Psoas muscle (tissue), 8 donors: Measurements from ENCODE around the gene PPP4R3A. TPM values are rescaled to one million over a fixed set of nuclear protein-coding genes. Genes with fewer than 3 reads are reported as not detected.

Source experiments
- ATAC-seq, 4 donors: fragments of 200-7000 bp; cut with Tn5 transposase; one replicate each; pipeline ENCODE4 v1.9.1; 2020; ENCODE audit warnings: moderate library complexity in 3 of 4, mild to moderate bottlenecking in 2 of 4
- DNase-seq, 2 donors: peaks; one replicate each; pipeline ENCODE4 v3.0.0-alpha.2; 2020
- H3K27ac ChIP-seq: fragments of 200-600 bp; one replicate; pipeline ENCODE4 v1.8.0; 2022
- H3K27me3 ChIP-seq, 3 donors: fragments of 200-600 bp in 1 of 3; one replicate each; pipeline versions ENCODE4 v1.6.1 to v1.8.0; 2013 to 2022; ENCODE audit warnings: low read length in 2 of 3, mild to moderate bottlenecking in 2 of 3, moderate library complexity in 1 of 3; ENCODE audit not compliant: insufficient read depth in 3 of 3
- H3K36me3 ChIP-seq, 2 donors: fragments of 200-600 bp in 1 of 2; one replicate each; pipeline versions ENCODE4 v1.6.1 to v1.8.0; 2013 to 2022; ENCODE audit warnings: low read depth in 1 of 2, mild to moderate bottlenecking in 1 of 2, moderate library complexity in 1 of 2; ENCODE audit not compliant: insufficient read depth in 1 of 2
- H3K4me1 ChIP-seq: fragments of 200-600 bp; one replicate; pipeline ENCODE4 v1.8.0; 2022
- H3K4me3 ChIP-seq: fragments of 200-600 bp; one replicate; pipeline ENCODE4 v1.8.0; 2022; ENCODE audit warnings: mild to moderate bottlenecking
- H3K9me3 ChIP-seq: fragments of 200-600 bp; one replicate; pipeline ENCODE4 v1.8.0; 2022
- CTCF ChIP-seq: fragments of 200-600 bp; IDR thresholded peaks from one replicate; pipeline ENCODE4 v1.8.0; 2022; ENCODE audit warnings: antibody characterized with exemption
- WGBS, 3 donors: extraction: QIAGEN DNeasy Blood & Tissue Kit; methylation state at CpG; one replicate each; pipeline versions ENCODE4 v1.1.6 to v1.1.7; 2013; 5-methylcytosine and 5-hydroxymethylcytosine counted together
- intact Hi-C, 2 donors: fragments of 100-400 bp; cut with DNase I; formaldehyde crosslinking; loops; one replicate each; pipeline versions ENCODE4 v1.11.0 to v1.14.2; 2022
- polyA plus RNA-seq, 3 donors: library from polyadenylated mRNA; stranded (reverse); fragments of 200-250 nt; gene quantifications; one replicate each; pipeline ENCODE4 v1.2.3, GENCODE V29; 2013
- total RNA-seq, 4 donors: library from RNA; stranded (reverse); fragmentation: NEBNext Ultra II Directional in 2 of 4; extraction: Animal tissue kit (Norgen Biotek cat#: 25700) in 2 of 4; gene quantifications; one replicate each; pipeline versions ENCODE4 v1.2.1 to v1.2.4, GENCODE V29; 2021 to 2023
- donor health status: healthy with polysubstance abuse.
- donor health status: DM: no; HTN: no; CAD: no; lungs with moderate emphysema.
- donor health status: Bipolar disorder and iron deficiency.
- donor health status: healthy.
- donor health status: DM: yes; HTN: yes; CAD: no.
- donor health status: DM: no; HTN: no; CAD: no.
- donor health status: DM: no; HTN: no; CAD: no.
- donor health status: DM: yes; HTN: yes; CAD: no.

Gene PPP4R3A
- total and polyA plus RNA-seq, 7 donors: 33.3 to 92.4 (median 50.6) TPM

DNA sequence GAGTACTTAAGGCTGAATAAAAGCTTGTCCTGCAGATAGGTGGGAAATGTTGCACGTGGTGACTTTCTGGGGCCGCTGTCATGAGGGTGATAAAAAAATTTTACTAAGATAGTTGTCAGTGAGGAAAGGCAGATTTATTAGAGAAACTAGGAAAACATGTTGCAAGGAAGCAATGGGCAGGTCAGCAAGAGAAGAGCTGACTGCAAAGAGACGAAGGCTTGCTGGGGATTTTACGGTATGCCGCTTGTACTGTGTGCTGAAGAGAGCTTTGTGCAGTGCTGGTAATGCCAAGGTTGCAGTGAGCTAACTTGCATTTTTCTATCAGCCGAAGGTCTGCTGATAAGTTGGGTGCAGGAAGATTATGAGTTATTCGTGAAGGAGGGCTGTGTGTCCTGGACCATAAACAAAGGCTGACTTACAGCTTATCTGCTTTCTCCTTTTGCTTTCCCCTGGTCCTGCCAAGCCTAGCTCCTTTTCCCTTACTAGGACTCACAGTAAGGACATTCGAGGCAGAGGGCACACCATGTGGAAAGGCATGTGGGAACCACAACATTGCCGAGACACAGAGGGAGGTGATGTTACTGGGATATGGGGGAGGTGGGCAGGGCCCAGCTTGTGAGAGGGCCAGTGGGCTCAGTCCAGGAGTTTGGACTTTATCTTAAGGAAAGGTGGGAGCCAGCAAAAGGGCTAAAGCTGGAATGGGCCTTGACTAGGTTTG, 85.1 kb downstream of the PPP4R3A start:
- Histone ChIP-seq H3K27ac (no peak overlapping the region), H3K36me3 (no peaks in the 10 kb centered on the region), H3K27me3 (no peaks in the 10 kb centered on the region), H3K4me3 (no peak overlapping the region), H3K9me3 (no peaks in the 10 kb centered on the region), H3K4me1 (no peaks in the 10 kb centered on the region)
- ATAC-seq (no peak), DNase-seq (no peak)
- TF ChIP-seq CTCF: no peak
- 79 to 82% (median 80%) methylated on average over 9 of the region's 9 CpGs for whole genome bisulfite sequencing, 3 donors
- intact Hi-C loops: no loop called here

DNA sequence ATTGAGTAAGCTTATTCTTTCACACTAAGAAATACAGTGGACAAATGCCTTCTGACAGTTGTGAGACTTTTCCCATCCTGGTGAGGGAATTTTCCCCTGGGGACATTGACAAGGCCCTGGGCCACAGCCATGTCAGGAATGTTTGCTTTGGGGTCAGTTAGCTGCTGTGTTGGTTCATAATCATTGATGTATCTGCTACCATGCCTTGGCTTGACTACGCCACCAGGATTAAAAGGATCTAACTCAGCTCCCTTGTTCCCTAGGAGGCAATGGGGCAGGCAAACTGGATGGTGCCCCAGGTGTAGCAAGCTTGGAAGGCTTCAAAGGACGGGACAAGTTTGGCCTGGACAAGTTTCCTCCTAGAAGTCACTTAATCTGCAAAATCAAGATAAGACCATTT, 89.4 kb downstream of the PPP4R3A start:
- Histone ChIP-seq H3K4me1 (peaks cover 4% of the 10 kb centered on the region), H3K27ac (no peak overlapping the region), H3K36me3 (no peaks in the 10 kb centered on the region), H3K27me3 (peaks cover 0 to 19% (median 10%) of the 10 kb centered on the region in 3 donors), H3K9me3 (no peaks in the 10 kb centered on the region), H3K4me3 (no peak overlapping the region)
- no peak for TF ChIP-seq CTCF
- no peak for ATAC-seq
- DNase-seq: no peak
- WGBS, 3 donors: 76 to 85% (median 81%) methylated on average over 2 of the region's 2 CpGs
- intact Hi-C loops: no loop called here

DNA sequence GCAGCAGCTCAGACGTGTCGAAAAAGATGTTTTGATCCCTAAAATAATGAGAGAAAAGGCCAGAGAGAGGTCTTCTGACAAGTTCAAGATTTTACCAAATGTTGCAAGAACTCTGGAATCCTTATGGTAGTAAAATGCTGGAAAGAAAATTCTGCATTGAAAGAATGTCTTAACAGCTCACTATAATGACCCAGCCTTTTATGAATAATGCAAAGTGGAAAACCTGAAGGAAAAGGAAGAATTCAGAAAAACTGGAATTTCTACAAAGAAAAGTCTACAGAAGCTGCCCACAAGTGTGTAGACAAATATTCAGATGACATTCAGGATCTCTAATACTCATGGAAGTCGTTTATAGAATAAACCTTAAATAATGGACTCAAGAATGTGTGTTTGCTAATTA, 90.7 kb downstream of the PPP4R3A start:
- Histone ChIP-seq H3K9me3 (no peaks in the 10 kb centered on the region), H3K4me3 (no peak overlapping the region), H3K36me3 (no peaks in the 10 kb centered on the region), H3K4me1 (peaks cover 4% of the 10 kb centered on the region), H3K27me3 (peaks cover 0 to 19% (median 10%) of the 10 kb centered on the region in 3 donors), H3K27ac (no peak overlapping the region)
- DNase-seq (no peak), ATAC-seq (no peak)
- TF ChIP-seq CTCF: no peak
- 49 to 59% (median 59%) methylated on average over 3 of the region's 3 CpGs for WGBS, 3 donors
- intact Hi-C loops: loop anchor here (2.0 to 5.0 kb wide), 2 partner anchors 95 to 97 kb away; no protein-coding TSS in a partner anchor

DNA sequence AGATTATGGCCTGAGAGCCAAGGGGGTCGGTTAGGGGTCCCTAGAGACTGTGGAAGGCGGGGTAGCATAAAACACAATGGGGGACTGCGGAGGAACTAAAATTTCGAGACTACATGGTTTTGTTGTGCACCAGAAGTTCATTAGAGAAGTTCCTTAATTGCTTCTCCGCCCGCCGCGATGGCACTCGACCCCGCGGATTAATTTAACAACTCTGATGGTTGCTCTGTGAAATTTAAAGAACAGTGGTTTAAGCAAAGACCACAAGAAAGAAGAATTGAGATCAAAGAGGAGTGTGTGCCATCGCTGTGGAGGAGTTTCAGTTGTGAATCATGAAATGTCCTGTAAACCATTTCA, 91.1 kb downstream of the PPP4R3A start:
- 48 to 53% (median 50%) methylated on average over 12 of the region's 12 CpGs for WGBS, 3 donors
- H3K27me3 ChIP-seq: peaks cover 0 to 19% (median 10%) of the 10 kb centered on the region in 3 donors
- ATAC-seq (no peak), DNase-seq (no peak)
- no peak for TF ChIP-seq CTCF
- no peaks in the 10 kb centered on the region for H3K36me3 ChIP-seq
- intact Hi-C loops: loop anchor here (2.0 to 5.0 kb wide), 2 partner anchors 94 to 97 kb away; no protein-coding TSS in a partner anchor
- H3K9me3 ChIP-seq: no peaks in the 10 kb centered on the region
- H3K4me3 ChIP-seq: peak overlapping the region; percentile 66
- no peak overlapping the region for H3K27ac ChIP-seq
- peaks cover 4% of the 10 kb centered on the region for H3K4me1 ChIP-seq
